Peyer's patch (tissue), 4 donors: ENCODE measurements around the gene CEP128.

Experiments
- CTCF ChIP-seq, 6 experiments: fragments of 450-650 bp in 4 of 6; fragments of 200-600 bp in 2 of 6; sonication (generic) in 1 of 6; IDR thresholded peaks; one replicate each; pipeline ENCODE4 v1.5.1; 2017 to 2019; ENCODE audit warnings: antibody characterized with exemption in 6 of 6, mild to moderate bottlenecking in 3 of 6, moderate library complexity in 1 of 6
- POLR2A ChIP-seq, 2 donors: fragments of 450-650 bp; IDR thresholded peaks; one replicate each; pipeline ENCODE4 v1.5.1; 2017; ENCODE audit warnings: antibody characterized with exemption in 2 of 2, mild to moderate bottlenecking in 2 of 2, moderate library complexity in 2 of 2

GRCh38 chr14:80606347-80606772 lies 335.2 kb downstream of the CEP128 start:
- TF ChIP-seq CTCF (IDR thresholded peaks at IDR 0.05) (no peak), POLR2A (IDR thresholded peaks at IDR 0.05) (no peak)
